Measurements from ENCODE around the gene BCKDHB. TPM values are rescaled to one million over a fixed set of nuclear protein-coding genes. Genes with fewer than 3 reads are reported as not detected.

BCKDHB gene
- total RNA-seq, 1 experiment from 2014 or later: 24.3 TPM

DNA sequence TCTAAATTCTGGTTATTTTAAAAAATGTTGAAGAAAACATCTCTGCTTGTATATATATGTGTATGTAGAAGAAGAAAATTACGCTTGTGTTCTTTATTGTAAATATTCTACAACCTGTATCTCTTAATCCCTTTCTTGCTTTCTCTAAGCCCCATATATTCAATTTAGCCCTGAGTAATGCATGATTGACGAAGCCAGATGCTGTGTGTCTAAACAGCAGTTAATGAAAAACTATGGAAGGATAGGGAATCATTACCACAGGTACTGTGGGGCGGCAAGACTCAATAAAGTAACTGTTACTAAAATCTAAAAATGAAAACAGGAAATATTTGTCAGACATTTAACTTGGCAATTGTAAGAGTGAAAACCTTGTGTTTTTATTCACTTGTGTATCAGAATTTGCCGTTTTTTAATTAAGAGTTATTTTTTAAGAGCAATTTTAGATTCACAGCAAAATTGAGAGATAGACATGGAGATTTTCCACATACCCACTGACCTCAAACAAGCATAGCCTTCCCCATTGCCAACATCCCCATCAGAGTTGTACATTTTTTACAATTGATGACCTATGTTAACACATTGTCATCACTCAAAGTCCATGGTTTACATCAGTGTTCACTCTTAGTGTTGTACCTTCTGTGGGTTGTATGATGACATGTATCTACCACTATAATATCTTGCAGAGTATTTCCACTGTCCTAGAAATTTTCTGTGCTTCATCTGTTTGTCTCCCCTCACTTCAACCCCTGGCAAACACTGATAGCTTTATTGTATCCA is 76.7 kb downstream of the BCKDHB start:
- no peak overlapping the region for H3K27ac Mint-ChIP-seq
- DNase-seq (ENCODE audit: low spot score) (no peak), ATAC-seq (no peak)
- ChIA-PET CTCF (no interaction called here), POLR2A (no interaction called here)
- no peak for TF ChIP-seq TEAD4 (CRISPR knock-in tag; IDR thresholded peaks at IDR 0.05)
- no peak for TF ChIP-seq ATF1 (CRISPR knock-in tag; IDR thresholded peaks at IDR 0.05)
- no peak for TF ChIP-seq HMGA2 (CRISPR knock-in tag; IDR thresholded peaks at IDR 0.05)
- no peak for TF ChIP-seq PRRX2 (CRISPR knock-in tag; IDR thresholded peaks at IDR 0.05)
- no peaks in the 10 kb centered on the region for H3K27me3 Mint-ChIP-seq (ENCODE audit: low read depth)
- no peak overlapping the region for H3K4me3 Mint-ChIP-seq
- H3K9me3 Mint-ChIP-seq: no peaks in the 10 kb centered on the region
- H3K4me1 Mint-ChIP-seq: peaks cover 19% of the 10 kb centered on the region
- H3K36me3 Mint-ChIP-seq: no peaks in the 10 kb centered on the region

DNA sequence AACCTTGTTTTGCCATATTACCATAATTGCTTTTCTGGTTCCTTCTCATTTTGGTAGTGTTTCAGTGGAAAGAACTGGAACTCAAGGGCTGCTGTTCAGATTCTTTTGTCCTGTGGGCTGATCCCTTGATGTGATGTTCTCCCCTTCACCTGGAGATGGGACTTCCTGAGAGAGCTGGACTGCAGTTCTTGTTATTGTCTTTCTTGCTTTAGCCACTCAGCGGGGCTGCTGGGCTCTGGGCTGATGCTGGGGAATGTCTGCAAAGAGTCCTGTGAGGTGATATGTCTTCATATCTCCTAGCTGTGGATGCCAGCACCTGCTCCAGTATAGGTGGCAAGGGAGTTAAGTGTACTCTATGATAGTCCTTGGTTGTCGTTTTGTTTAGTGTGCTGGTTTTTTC is 79.0 kb downstream of the BCKDHB start:
- Mint-ChIP-seq H3K27me3 (ENCODE audit: low read depth) (no peaks in the 10 kb centered on the region), H3K9me3 (no peaks in the 10 kb centered on the region), H3K27ac (no peak overlapping the region), H3K36me3 (no peaks in the 10 kb centered on the region), H3K4me3 (no peak overlapping the region), H3K4me1 (peaks cover 19% of the 10 kb centered on the region)
- ChIA-PET POLR2A (interaction anchor here (0.5 kb wide), 1 partner anchor 15 kb away, joined by 4 read pairs; no protein-coding TSS in a partner anchor), CTCF (no interaction called here)
- ATAC-seq (peak; percentile 70), DNase-seq (ENCODE audit: low spot score) (no peak)
- TF ChIP-seq SMAD4 (CRISPR knock-in tag; IDR thresholded peaks at IDR 0.05) (no peak), NFYB (CRISPR knock-in tag; conservative IDR thresholded peaks at IDR 0.05; ENCODE audit: low read depth) (no peak), SMAD3 (CRISPR knock-in tag; IDR thresholded peaks at IDR 0.05; ENCODE audit: borderline replicate concordance) (no peak), SOX15 (CRISPR knock-in tag; IDR thresholded peaks at IDR 0.05) (no peak)
- TF ChIP-seq, protein P1, sequence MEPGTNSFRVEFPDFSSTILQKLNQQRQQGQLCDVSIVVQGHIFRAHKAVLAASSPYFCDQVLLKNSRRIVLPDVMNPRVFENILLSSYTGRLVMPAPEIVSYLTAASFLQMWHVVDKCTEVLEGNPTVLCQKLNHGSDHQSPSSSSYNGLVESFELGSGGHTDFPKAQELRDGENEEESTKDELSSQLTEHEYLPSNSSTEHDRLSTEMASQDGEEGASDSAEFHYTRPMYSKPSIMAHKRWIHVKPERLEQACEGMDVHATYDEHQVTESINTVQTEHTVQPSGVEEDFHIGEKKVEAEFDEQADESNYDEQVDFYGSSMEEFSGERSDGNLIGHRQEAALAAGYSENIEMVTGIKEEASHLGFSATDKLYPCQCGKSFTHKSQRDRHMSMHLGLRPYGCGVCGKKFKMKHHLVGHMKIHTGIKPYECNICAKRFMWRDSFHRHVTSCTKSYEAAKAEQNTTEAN (CRISPR knock-in tag; IDR thresholded peaks at IDR 0.05): no peak
- TF ChIP-seq, protein P2, sequence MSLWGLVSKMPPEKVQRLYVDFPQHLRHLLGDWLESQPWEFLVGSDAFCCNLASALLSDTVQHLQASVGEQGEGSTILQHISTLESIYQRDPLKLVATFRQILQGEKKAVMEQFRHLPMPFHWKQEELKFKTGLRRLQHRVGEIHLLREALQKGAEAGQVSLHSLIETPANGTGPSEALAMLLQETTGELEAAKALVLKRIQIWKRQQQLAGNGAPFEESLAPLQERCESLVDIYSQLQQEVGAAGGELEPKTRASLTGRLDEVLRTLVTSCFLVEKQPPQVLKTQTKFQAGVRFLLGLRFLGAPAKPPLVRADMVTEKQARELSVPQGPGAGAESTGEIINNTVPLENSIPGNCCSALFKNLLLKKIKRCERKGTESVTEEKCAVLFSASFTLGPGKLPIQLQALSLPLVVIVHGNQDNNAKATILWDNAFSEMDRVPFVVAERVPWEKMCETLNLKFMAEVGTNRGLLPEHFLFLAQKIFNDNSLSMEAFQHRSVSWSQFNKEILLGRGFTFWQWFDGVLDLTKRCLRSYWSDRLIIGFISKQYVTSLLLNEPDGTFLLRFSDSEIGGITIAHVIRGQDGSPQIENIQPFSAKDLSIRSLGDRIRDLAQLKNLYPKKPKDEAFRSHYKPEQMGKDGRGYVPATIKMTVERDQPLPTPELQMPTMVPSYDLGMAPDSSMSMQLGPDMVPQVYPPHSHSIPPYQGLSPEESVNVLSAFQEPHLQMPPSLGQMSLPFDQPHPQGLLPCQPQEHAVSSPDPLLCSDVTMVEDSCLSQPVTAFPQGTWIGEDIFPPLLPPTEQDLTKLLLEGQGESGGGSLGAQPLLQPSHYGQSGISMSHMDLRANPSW (CRISPR knock-in tag; conservative IDR thresholded peaks at IDR 0.05; ENCODE audit: low read depth): no peak

DNA sequence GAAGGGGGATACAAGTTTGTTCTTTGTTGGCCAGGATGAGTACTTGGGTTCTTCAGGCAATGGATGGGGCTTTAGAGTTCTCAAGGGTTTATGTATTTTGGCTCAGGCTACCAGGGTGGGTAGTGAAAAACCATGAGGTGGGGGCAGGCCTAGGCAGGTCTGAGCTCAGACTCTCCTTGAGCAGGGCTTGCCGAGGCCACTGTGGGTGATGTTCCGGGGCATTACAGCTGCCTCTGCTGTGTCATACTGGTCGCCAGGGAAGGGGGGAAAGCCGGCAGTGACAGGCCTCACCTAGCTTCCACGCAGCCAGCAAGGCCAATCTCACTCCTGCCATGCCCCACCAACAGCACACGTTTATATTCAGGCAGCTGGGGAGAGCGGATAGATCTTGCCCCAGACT is 79.6 kb downstream of the BCKDHB start:
- DNase-seq (ENCODE audit: low spot score): no peak
- TF ChIP-seq ZNF416 (CRISPR knock-in tag; IDR thresholded peaks at IDR 0.05) (no peak), FOXP1 (CRISPR knock-in tag; IDR thresholded peaks at IDR 0.05; ENCODE audit: borderline replicate concordance) (no peak), JUN (CRISPR knock-in tag; IDR thresholded peaks at IDR 0.05) (no peak), ATF1 (CRISPR knock-in tag; IDR thresholded peaks at IDR 0.05) (no peak), OVOL2 (CRISPR knock-in tag; IDR thresholded peaks at IDR 0.05; ENCODE audit: borderline replicate concordance) (no peak), CREM (CRISPR knock-in tag; IDR thresholded peaks at IDR 0.05) (no peak)
- TF ChIP-seq, protein P3, sequence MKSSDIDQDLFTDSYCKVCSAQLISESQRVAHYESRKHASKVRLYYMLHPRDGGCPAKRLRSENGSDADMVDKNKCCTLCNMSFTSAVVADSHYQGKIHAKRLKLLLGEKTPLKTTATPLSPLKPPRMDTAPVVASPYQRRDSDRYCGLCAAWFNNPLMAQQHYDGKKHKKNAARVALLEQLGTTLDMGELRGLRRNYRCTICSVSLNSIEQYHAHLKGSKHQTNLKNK (CRISPR knock-in tag; IDR thresholded peaks at IDR 0.05): no peak
- TF ChIP-seq, protein P4, sequence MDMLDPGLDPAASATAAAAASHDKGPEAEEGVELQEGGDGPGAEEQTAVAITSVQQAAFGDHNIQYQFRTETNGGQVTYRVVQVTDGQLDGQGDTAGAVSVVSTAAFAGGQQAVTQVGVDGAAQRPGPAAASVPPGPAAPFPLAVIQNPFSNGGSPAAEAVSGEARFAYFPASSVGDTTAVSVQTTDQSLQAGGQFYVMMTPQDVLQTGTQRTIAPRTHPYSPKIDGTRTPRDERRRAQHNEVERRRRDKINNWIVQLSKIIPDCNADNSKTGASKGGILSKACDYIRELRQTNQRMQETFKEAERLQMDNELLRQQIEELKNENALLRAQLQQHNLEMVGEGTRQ (CRISPR knock-in tag; IDR thresholded peaks at IDR 0.05): no peak
- TF ChIP-seq, protein P5, sequence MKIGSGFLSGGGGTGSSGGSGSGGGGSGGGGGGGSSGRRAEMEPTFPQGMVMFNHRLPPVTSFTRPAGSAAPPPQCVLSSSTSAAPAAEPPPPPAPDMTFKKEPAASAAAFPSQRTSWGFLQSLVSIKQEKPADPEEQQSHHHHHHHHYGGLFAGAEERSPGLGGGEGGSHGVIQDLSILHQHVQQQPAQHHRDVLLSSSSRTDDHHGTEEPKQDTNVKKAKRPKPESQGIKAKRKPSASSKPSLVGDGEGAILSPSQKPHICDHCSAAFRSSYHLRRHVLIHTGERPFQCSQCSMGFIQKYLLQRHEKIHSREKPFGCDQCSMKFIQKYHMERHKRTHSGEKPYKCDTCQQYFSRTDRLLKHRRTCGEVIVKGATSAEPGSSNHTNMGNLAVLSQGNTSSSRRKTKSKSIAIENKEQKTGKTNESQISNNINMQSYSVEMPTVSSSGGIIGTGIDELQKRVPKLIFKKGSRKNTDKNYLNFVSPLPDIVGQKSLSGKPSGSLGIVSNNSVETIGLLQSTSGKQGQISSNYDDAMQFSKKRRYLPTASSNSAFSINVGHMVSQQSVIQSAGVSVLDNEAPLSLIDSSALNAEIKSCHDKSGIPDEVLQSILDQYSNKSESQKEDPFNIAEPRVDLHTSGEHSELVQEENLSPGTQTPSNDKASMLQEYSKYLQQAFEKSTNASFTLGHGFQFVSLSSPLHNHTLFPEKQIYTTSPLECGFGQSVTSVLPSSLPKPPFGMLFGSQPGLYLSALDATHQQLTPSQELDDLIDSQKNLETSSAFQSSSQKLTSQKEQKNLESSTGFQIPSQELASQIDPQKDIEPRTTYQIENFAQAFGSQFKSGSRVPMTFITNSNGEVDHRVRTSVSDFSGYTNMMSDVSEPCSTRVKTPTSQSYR (CRISPR knock-in tag; IDR thresholded peaks at IDR 0.05): no peak
- Mint-ChIP-seq H3K27ac (no peak overlapping the region), H3K9me3 (no peaks in the 10 kb centered on the region), H3K27me3 (ENCODE audit: low read depth) (no peaks in the 10 kb centered on the region), H3K4me3 (no peak overlapping the region), H3K36me3 (no peaks in the 10 kb centered on the region), H3K4me1 (peaks cover 19% of the 10 kb centered on the region)
- ChIA-PET CTCF (no interaction called here), POLR2A (interaction anchor here (0.5 kb wide), 1 partner anchor 14 kb away, joined by 4 read pairs; no protein-coding TSS in a partner anchor)
- ATAC-seq: peak; percentile 28

Data from WTC11 (cell line).